ENCODE measurements around the gene ITCH.
"Not testable (repeated sequence)": the region's sequence is repeated elsewhere in the genome, so short reads cannot be mapped to it uniquely, and the experiment has no call there.

The ITCH gene

GRCh38 chr20:34517114-34517505 lies 154.0 kb downstream of the ITCH start:
- H3K79me2 ChIP-seq (ENCODE audit: insufficient read depth, low read length) = peaks cover 59% of the 10 kb centered on the region
- peak overlapping the region; percentile 71 for H3K27ac ChIP-seq (ENCODE audit: low read length)
- peak overlapping the region; percentile 57 to 73 for H3K4me3 ChIP-seq (ENCODE audit: low read depth in 1 of 2, low read length in 2 of 2)
- DNase-seq (no peak), ATAC-seq (ENCODE audit: insufficient read depth, low read depth) (no peak)
- peak overlapping the region; percentile 82 for H3K9ac ChIP-seq (ENCODE audit: low read depth, low read length)
- no peaks in the 10 kb centered on the region for H3K27me3 ChIP-seq (ENCODE audit: insufficient read depth, low read length, poor library complexity)
- H3K9me3 ChIP-seq (ENCODE audit: insufficient read depth, low read length, severe bottlenecking) = no peaks in the 10 kb centered on the region
- peaks cover 8% of the 10 kb centered on the region for H4K20me1 ChIP-seq (ENCODE audit: insufficient read depth, low read length)
- H2AFZ ChIP-seq (ENCODE audit: low read depth, low read length) = peak overlapping the region; percentile 99
- peaks cover 14% of the 10 kb centered on the region for H3K36me3 ChIP-seq (ENCODE audit: insufficient read depth, low read length)
- peak overlapping the region; percentile 83 for H3K4me2 ChIP-seq (ENCODE audit: insufficient read depth, low read length)
- H3K4me1 ChIP-seq (ENCODE audit: insufficient read depth, low read length) = peaks cover 31% of the 10 kb centered on the region
- no peak for TF ChIP-seq EZH2 (IDR thresholded peaks at IDR 0.05; ENCODE audit: borderline replicate concordance, low read depth, low read length, severe bottlenecking)
- no peak for TF ChIP-seq CTCF (IDR thresholded peaks at IDR 0.05; ENCODE audit: borderline replicate concordance, extremely low read depth, low read length, poor library complexity, severe bottlenecking)

- H3K4me3 ChIP-seq (ENCODE audit: low read depth in 1 of 2, low read length in 2 of 2); H3K9ac ChIP-seq (ENCODE audit: low read depth, low read length); DNase-seq; H2AFZ ChIP-seq (ENCODE audit: low read depth, low read length); H3K4me2 ChIP-seq (ENCODE audit: insufficient read depth, low read length); H3K27ac ChIP-seq (ENCODE audit: low read length); H3K27me3 ChIP-seq (ENCODE audit: insufficient read depth, low read length, poor library complexity); H3K9me3 ChIP-seq (ENCODE audit: insufficient read depth, low read length, severe bottlenecking); ATAC-seq (ENCODE audit: insufficient read depth, low read depth): not testable (repeated sequence)
- H4K20me1 ChIP-seq (ENCODE audit: insufficient read depth, low read length) = peaks cover 24% of the 10 kb centered on the region
- peaks cover 31% of the 10 kb centered on the region for H3K4me1 ChIP-seq (ENCODE audit: insufficient read depth, low read length)
- H3K79me2 ChIP-seq (ENCODE audit: insufficient read depth, low read length) = peaks cover 77% of the 10 kb centered on the region
- peaks cover 25% of the 10 kb centered on the region for H3K36me3 ChIP-seq (ENCODE audit: insufficient read depth, low read length)
Observed at GRCh38 chr20:34518863-34519262, 155.8 kb downstream of the ITCH start.

- peaks cover 30% of the 10 kb centered on the region for H3K36me3 ChIP-seq (ENCODE audit: insufficient read depth, low read length)
- not testable (repeated sequence) for DNase-seq; H3K27me3 ChIP-seq (ENCODE audit: insufficient read depth, low read length, poor library complexity); H2AFZ ChIP-seq (ENCODE audit: low read depth, low read length); H3K9ac ChIP-seq (ENCODE audit: low read depth, low read length); H3K27ac ChIP-seq (ENCODE audit: low read length); H3K4me3 ChIP-seq (ENCODE audit: low read depth in 1 of 2, low read length in 2 of 2); H3K9me3 ChIP-seq (ENCODE audit: insufficient read depth, low read length, severe bottlenecking); H3K4me2 ChIP-seq (ENCODE audit: insufficient read depth, low read length); ATAC-seq (ENCODE audit: insufficient read depth, low read depth)
- peaks cover 86% of the 10 kb centered on the region for H3K79me2 ChIP-seq (ENCODE audit: insufficient read depth, low read length)
- peaks cover 30% of the 10 kb centered on the region for H3K4me1 ChIP-seq (ENCODE audit: insufficient read depth, low read length)
- peaks cover 30% of the 10 kb centered on the region for H4K20me1 ChIP-seq (ENCODE audit: insufficient read depth, low read length)
Observed at GRCh38 chr20:34519841-34520240, 156.8 kb downstream of the ITCH start.

DNA sequence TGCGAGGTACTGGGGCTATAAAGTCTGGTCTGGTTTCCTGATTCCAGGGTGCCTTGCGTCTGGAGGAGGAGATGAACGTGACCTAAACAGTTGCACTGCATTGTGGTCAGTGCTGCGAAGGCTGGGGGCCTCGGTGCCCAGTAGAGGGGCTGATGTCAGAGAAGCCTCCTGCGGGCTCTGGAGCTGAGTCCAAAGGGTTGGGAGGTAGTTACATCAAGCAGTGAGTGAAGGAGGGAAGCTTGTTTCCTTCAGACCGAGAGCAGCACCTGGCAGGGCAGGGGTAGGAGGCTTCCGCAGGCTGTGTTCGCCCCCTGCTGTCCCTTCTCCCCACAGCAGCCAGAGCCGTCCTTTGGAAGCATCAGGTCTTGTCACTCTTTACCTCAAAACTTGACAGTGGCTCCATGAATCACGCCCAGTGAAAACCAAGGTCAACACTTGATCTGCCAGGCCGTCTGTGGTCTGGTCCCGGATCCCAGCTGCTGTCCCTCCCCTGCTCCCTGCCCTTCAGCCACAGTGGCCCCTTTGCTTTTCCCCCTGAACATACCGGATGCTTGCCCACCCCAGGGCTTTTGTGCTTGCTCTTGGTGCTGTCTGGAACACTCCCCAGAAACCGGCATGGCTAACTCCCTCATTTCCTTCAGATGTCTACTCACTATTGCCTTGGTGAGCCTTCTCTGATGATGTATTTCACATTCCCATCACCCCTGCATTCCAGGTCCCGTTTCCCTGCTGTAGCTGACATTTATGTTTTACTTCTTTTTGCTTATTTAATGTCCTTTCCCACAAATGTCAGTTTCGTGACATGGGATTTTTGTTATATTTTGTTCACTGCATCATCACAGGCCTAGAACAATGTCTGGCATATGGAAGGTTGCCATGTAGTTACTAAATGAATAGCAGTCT lies 160.1 kb downstream of the ITCH start:
- Histone ChIP-seq H3K9me3 (ENCODE audit: insufficient read depth, low read length, severe bottlenecking) (no peaks in the 10 kb centered on the region), H3K9ac (ENCODE audit: low read depth, low read length) (no peak overlapping the region), H3K27me3 (ENCODE audit: insufficient read depth, low read length, poor library complexity) (no peaks in the 10 kb centered on the region), H3K79me2 (ENCODE audit: insufficient read depth, low read length) (peaks cover 90% of the 10 kb centered on the region), H3K27ac (ENCODE audit: low read length) (no peak overlapping the region), H2AFZ (ENCODE audit: low read depth, low read length) (no peak overlapping the region), H3K4me2 (ENCODE audit: insufficient read depth, low read length) (no peak overlapping the region), H3K36me3 (ENCODE audit: insufficient read depth, low read length) (peaks cover 61% of the 10 kb centered on the region), H3K4me1 (ENCODE audit: insufficient read depth, low read length) (peaks cover 5% of the 10 kb centered on the region; the same call in 1 of the 2 replicates), H3K4me3 (ENCODE audit: low read depth in 1 of 2, low read length in 2 of 2) (no peak overlapping the region), H4K20me1 (ENCODE audit: insufficient read depth, low read length) (peaks cover 49% of the 10 kb centered on the region)
- peak; percentile 91 for ATAC-seq (ENCODE audit: insufficient read depth, low read depth)
- peak; percentile 82 for TF ChIP-seq CTCF (IDR thresholded peaks at IDR 0.05; ENCODE audit: borderline replicate concordance, extremely low read depth, low read length, poor library complexity, severe bottlenecking)
- no peak for TF ChIP-seq EZH2 (IDR thresholded peaks at IDR 0.05; ENCODE audit: borderline replicate concordance, low read depth, low read length, severe bottlenecking)
- DNase-seq = peak; percentile 64
